Measurements from ENCODE around the gene BRD1.

Gene BRD1

DNA sequence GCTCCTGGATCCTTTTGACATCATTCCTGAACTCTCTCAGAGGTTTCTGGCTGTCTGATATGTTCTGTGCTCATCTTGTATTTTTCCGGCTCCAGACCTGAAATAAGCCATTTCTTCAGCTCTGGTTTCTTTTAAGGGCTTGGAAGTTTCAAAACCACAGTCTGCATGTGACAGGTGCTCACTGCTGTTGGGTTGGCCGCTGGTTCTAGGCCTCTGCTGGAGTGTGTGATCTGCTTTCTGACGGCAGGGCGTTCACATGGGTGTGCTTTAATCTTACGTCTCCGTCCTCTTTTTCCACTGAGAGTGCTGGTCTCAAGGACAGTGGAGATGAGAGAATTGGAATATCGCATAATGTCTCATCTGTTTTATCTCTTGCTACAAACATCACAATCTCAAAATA is 36.3 kb upstream of the BRD1 start:
- H3K4me3 ChIP-seq (replicated peaks; ENCODE audit: insufficient read depth, low read length) = no peak overlapping the region
- peak in 1 of 2 experiments; percentile 61 for DNase-seq (ENCODE audit: low read depth in 1 of 2, low spot score in 1 of 2)
- peak overlapping the region; percentile 29 for H3K27ac ChIP-seq (replicated peaks)
- H3K27me3 ChIP-seq (ENCODE audit: insufficient read depth, poor library complexity, severe bottlenecking) = no peaks in the 10 kb centered on the region
- no peak for TF ChIP-seq GABPA (IDR thresholded peaks at IDR 0.05; ENCODE audit: low read depth)

DNA sequence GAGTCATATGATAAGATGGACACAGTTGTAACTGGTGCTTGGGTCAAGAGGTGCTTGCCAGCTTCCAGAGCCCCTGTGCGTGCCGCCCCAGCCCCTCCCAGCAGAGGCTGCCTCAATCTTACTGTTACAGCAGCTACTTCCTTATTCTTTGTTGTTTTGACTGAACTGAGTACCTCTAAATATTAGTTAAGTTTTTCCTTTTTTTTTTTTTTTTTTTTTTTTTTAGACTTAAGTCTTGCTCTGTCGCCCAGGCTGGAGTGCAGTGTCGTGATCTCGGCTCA is 34.8 kb upstream of the BRD1 start:
- peak overlapping the region; percentile 89 for H3K27ac ChIP-seq (replicated peaks)
- no peaks in the 10 kb centered on the region for H3K27me3 ChIP-seq (ENCODE audit: insufficient read depth, poor library complexity, severe bottlenecking)
- DNase-seq (ENCODE audit: low read depth in 1 of 2, low spot score in 1 of 2) = peak in 1 of 2 experiments; percentile 74
- TF ChIP-seq, protein P1, sequence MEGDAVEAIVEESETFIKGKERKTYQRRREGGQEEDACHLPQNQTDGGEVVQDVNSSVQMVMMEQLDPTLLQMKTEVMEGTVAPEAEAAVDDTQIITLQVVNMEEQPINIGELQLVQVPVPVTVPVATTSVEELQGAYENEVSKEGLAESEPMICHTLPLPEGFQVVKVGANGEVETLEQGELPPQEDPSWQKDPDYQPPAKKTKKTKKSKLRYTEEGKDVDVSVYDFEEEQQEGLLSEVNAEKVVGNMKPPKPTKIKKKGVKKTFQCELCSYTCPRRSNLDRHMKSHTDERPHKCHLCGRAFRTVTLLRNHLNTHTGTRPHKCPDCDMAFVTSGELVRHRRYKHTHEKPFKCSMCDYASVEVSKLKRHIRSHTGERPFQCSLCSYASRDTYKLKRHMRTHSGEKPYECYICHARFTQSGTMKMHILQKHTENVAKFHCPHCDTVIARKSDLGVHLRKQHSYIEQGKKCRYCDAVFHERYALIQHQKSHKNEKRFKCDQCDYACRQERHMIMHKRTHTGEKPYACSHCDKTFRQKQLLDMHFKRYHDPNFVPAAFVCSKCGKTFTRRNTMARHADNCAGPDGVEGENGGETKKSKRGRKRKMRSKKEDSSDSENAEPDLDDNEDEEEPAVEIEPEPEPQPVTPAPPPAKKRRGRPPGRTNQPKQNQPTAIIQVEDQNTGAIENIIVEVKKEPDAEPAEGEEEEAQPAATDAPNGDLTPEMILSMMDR (IDR thresholded peaks at IDR 0.05; ENCODE audit: insufficient read depth, low read length) = no peak
- TF ChIP-seq, protein P2, sequence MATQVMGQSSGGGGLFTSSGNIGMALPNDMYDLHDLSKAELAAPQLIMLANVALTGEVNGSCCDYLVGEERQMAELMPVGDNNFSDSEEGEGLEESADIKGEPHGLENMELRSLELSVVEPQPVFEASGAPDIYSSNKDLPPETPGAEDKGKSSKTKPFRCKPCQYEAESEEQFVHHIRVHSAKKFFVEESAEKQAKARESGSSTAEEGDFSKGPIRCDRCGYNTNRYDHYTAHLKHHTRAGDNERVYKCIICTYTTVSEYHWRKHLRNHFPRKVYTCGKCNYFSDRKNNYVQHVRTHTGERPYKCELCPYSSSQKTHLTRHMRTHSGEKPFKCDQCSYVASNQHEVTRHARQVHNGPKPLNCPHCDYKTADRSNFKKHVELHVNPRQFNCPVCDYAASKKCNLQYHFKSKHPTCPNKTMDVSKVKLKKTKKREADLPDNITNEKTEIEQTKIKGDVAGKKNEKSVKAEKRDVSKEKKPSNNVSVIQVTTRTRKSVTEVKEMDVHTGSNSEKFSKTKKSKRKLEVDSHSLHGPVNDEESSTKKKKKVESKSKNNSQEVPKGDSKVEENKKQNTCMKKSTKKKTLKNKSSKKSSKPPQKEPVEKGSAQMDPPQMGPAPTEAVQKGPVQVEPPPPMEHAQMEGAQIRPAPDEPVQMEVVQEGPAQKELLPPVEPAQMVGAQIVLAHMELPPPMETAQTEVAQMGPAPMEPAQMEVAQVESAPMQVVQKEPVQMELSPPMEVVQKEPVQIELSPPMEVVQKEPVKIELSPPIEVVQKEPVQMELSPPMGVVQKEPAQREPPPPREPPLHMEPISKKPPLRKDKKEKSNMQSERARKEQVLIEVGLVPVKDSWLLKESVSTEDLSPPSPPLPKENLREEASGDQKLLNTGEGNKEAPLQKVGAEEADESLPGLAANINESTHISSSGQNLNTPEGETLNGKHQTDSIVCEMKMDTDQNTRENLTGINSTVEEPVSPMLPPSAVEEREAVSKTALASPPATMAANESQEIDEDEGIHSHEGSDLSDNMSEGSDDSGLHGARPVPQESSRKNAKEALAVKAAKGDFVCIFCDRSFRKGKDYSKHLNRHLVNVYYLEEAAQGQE (IDR thresholded peaks at IDR 0.05; ENCODE audit: insufficient replicate concordance, low read depth) = no peak
- TF ChIP-seq GABPA (IDR thresholded peaks at IDR 0.05; ENCODE audit: low read depth) = no peak
- TF ChIP-seq SPI1 (IDR thresholded peaks at IDR 0.05; ENCODE audit: borderline replicate concordance, low read depth) = no peak
- TF ChIP-seq POLR2AphosphoS5 (IDR thresholded peaks at IDR 0.05; ENCODE audit: low read depth) = no peak
- peak overlapping the region; percentile 6; the same call in 1 of the 2 replicates for H3K4me3 ChIP-seq (replicated peaks; ENCODE audit: insufficient read depth, low read length)

DNA sequence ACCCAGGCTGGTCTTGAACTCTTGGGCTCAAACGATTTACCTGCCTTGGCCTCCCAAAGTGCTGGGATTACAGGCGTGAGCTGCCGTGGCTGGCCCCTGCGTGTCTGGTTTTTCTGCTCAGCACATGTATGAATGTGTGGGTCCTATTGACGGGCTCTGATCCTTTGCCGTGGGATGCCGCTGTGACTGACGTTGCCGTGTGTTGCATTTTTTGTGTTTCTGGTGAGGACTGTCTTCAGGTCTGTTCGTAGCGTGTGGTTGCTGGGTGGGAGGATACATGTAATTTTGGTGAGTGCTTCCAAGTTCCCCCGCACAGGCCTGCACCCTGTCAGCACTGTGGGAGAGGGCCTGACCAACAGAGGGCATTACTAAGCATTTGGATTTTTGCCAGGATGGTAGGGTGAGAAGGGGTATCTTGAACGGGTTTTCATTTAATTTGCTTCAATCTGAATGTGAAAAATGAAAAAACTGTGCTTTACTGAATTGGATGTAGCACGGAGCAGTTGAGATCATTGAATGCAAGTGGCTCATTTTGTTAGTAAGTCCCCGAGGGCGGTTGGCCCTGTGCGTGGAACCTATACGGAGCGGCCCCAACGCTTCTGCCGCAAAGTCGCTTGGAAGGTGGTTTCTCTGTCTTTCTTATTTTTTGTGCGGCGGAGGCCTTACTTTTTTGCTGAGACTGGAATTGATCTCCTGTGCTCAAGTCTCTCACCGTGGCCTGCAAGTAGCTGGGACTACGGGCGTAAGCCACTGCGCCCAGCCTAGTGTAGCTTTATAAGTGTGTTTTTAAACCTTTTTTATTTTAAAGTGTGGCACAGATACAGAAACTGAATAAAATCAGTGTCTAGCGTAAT is 34.2 kb upstream of the BRD1 start:
- TF ChIP-seq, protein P1 (IDR thresholded peaks at IDR 0.05; ENCODE audit: insufficient read depth, low read length) = no peak
- TF ChIP-seq POLR2AphosphoS5 (IDR thresholded peaks at IDR 0.05; ENCODE audit: low read depth) (peak; percentile 76), GABPA (IDR thresholded peaks at IDR 0.05; ENCODE audit: low read depth) (no peak), SPI1 (IDR thresholded peaks at IDR 0.05; ENCODE audit: borderline replicate concordance, low read depth) (no peak)
- TF ChIP-seq, protein P2 (IDR thresholded peaks at IDR 0.05; ENCODE audit: insufficient replicate concordance, low read depth) = no peak
- peak overlapping the region; percentile 11 for H3K4me3 ChIP-seq (replicated peaks; ENCODE audit: insufficient read depth, low read length)
- peak; percentile 75 to 86 for DNase-seq (ENCODE audit: low read depth in 1 of 2, low spot score in 1 of 2)
- peak overlapping the region; percentile 89 for H3K27ac ChIP-seq (replicated peaks)
- no peaks in the 10 kb centered on the region for H3K27me3 ChIP-seq (ENCODE audit: insufficient read depth, poor library complexity, severe bottlenecking)

DNA sequence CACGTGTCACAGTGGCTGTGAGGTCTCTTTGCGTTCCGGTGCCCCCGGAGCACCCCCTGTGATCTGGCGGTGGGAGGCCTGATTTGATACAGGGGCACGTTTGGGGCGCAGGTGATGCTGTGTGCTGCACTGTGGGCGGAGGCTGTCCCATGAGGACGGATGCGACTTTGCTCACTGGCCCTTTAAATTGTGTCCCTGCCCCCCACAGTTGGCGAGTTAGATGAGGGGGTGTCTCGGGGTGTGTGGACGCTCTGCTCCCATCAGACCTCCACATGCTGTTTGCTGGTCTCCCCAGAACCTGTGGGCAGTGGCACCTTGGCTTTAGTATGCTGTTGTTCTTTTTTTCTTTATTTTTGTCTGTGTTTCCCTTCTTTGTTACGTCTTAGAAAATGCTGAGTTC is 31.2 kb upstream of the BRD1 start:
- Histone ChIP-seq H3K4me3 (replicated peaks; ENCODE audit: insufficient read depth, low read length) (no peak overlapping the region), H3K27me3 (ENCODE audit: insufficient read depth, poor library complexity, severe bottlenecking) (no peaks in the 10 kb centered on the region), H3K27ac (replicated peaks) (no peak overlapping the region)
- TF ChIP-seq SPI1 (IDR thresholded peaks at IDR 0.05; ENCODE audit: borderline replicate concordance, low read depth) (no peak), POLR2AphosphoS5 (IDR thresholded peaks at IDR 0.05; ENCODE audit: low read depth) (no peak), GABPA (IDR thresholded peaks at IDR 0.05; ENCODE audit: low read depth) (no peak)
- TF ChIP-seq, protein P1 (IDR thresholded peaks at IDR 0.05; ENCODE audit: insufficient read depth, low read length) = no peak
- TF ChIP-seq, protein P2 (IDR thresholded peaks at IDR 0.05; ENCODE audit: insufficient replicate concordance, low read depth) = no peak
- DNase-seq (ENCODE audit: low read depth in 1 of 2, low spot score in 1 of 2) = no peak
